HG03280 (cell line): ENCODE results near the gene MAP2K2.

ENCODE experiments used
- ATAC-seq: cut with Tn5 transposase; IDR thresholded peaks from one replicate; pipeline ENCODE4 v1.9.1; 2021; ENCODE audit warnings: mild to moderate bottlenecking, moderate library complexity; ENCODE audit not compliant: unreplicated experiment

MAP2K2 gene

DNA sequence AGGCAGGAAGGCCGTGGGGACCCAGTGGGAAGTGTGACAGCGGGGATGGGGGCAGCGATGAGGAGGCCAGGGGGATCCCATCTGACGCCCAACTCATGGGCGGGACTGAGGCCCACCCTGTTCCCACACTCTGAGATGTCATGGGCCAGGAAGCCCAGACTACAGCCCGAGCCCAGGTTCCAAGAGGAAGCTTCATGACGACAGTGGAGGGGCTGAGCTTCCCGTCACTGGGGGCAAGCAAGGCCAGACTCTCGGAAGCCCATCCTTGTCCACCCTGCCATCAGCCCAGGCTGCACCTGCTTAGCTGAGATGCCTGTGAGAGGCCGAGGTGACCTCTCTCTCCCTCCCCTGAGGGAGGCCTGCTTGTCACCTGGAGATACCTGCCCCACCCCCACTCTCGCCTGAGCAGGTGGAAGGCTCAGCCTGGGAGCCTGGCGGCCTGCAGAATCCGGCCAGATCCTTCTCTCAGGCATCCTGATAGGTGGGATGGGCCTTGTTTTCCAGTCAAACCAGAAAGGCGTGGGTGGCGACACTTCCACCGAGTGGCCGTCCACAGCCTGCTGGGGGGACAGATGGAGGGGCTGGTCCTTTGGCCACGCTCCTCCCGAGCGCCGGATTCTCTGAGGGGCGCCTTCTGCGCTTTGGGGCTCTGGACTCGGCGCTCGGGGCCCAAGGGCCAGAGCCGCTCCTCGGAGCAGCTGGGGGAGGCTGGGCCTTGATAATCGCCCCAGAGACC, 62.1 kb downstream of the MAP2K2 start:
- no peak for ATAC-seq

GRCh38 chr19:4061178-4061682, 62.7 kb downstream of the MAP2K2 start:
- no peak for ATAC-seq

- no peak for ATAC-seq
These were observed 63.2 kb downstream of the MAP2K2 start for GRCh38 chr19:4060621-4061177.

- peak; percentile 36 for ATAC-seq
These were observed 63.9 kb downstream of the MAP2K2 start for GRCh38 chr19:4059891-4060620.

GRCh38 chr19:4059453-4059871, 64.5 kb downstream of the MAP2K2 start:
- ATAC-seq = no peak

GRCh38 chr19:4058693-4059452, 65.0 kb downstream of the MAP2K2 start:
- no peak for ATAC-seq

GRCh38 chr19:4057931-4058692, 65.8 kb downstream of the MAP2K2 start:
- ATAC-seq = no peak

- no peak for ATAC-seq
These were observed 68.7 kb downstream of the MAP2K2 start for GRCh38 chr19:4055209-4055552.

- ATAC-seq = no peak
These were observed 69.3 kb downstream of the MAP2K2 start for GRCh38 chr19:4054441-4055208.

DNA sequence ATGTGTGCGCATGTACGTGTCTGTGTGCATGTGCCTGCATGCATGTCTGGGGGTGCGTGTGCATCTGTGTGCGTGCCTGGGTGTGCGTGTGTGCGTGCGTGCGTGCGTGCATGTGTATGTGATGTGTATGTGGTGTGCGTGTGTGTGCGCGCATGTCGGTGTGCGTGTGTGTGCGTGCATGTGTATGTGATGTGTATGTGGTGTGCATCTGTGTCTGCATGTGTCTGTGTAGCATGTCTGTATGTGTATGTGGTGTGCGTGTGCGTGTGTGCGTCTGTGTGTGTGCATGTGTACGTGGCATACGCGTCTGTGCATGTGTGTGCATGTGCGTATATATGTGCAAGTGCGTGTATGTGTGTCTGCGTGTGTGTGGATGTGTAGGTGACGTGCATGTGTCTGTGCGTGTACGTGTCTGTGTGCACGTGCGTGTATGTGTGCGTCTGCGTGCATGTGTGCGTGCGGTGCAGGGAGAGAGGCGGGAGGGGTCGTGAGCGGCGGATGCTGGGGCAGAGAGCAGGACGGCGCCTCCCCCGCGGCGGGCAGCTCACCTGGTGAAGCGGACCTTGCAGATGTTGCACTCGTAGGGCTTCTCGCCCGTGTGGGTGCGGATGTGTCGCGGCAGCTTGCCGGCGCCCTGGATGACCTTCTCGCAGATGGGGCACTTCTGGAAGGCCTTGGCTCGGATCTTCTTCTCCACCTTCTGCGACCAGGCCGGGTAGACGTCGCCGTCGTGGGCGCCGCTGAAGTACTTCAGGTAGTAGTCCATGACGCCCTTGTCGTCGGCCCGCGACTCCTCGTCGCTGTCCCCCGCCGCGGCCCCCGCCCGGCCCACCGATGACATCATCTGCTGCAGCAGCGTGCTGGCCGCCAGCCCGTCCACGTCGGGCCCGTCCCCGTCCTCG, 70.2 kb downstream of the MAP2K2 start:
- ATAC-seq = no peak

GRCh38 chr19:4052993-4053422, 70.9 kb downstream of the MAP2K2 start:
- no peak for ATAC-seq

GRCh38 chr19:4052114-4052992, 71.6 kb downstream of the MAP2K2 start:
- ATAC-seq = no peak

DNA sequence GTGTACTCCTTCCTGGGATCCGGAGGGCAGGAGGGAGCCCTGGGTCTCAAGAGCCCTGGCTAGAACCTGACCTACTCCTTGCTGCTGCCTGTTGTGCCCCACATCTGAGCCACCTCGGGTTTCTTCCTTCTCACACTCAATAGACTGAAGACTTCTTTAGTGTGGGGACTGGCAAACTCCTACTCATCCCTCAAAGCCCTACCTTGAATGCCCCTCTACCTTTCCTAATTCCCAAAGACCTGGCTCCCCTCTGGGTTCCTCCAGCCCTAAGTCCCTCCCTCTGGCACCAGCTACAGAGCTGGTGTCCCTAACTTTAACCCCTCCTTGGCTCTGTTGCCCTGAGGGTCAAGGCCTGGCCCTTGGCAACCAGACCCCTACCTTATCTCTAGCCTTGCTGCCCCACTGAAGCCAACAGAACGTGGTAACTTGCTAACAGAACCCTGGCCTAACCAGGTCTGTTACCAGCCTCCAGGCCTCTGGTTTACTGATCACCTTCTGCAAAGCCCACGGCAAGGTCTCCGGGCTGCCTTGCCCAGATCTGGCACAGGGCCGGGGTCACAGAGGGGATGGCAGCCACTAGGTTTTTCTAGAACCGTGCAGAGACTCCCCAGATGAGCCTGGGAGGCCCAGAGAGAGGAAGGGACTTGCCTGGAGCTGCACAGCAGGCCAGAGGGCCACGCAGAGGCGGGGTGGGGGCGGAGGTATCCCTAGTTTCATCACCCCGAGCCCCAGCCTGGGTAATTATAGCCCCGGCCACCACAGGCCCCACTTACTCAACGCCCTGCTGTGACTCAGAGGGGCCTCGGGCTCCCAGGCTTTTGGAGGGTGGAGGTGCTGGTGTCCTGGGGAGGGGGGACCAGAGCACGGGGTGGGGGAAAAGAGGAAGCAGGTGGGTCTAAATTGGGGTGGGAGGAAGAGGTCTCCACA, 72.5 kb downstream of the MAP2K2 start:
- ATAC-seq = no peak

GRCh38 chr19:4049432-4049831, 74.5 kb downstream of the MAP2K2 start:
- no peak for ATAC-seq

DNA sequence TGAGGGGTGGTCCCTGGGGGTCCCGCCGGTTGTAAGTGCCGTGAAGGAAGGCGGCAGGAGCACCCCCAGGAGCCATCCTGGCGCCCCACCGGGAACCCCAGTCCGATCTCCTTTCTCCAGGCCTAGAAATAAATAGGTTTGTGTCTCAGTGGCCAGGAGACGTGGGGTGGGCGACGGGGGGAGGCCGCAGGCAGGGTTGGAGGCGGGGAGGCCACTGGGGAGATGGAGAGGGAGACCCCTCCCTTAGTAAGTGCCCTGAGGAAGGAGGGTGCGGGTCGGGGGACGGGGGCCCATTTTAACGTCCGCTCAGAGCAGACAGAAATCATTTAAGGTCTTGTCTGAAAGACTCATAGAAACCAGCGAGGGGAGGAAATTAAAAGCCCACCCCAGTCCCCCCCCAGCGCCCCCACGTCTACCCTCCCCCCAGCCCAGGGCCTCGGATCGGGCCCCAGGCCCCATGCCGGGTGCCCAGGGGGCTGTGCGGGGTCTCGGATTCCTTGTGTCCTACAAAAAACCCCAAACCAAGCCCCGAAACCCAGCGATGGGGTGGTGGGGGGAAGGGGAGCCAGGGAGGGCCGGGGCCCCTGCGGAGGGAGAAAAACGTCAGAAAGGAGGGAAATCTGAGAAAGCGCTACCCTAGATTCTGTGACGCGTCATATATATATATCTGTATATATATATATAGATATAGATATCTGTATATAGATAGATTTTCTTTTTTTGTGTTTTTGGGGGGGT, 76.8 kb downstream of the MAP2K2 start:
- ATAC-seq = no peak

DNA sequence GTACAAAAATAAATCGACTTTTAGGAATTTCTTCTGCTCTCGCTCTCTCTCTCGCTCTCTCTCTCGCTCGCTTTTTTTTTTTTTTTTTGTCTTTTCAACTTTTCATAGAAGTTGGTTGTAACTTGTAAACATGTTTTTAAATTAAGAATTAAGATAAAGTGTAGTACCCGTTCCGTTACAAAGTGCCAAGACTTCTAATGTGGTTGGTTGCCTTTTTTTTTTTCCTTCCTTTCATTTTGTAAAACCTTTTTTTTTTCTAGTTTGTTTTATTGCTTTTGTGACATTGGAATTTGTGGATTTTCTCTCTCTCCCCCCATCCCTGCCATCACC, 77.6 kb downstream of the MAP2K2 start:
- no peak for ATAC-seq
